Aorta (tissue), 5 donors: Measurements from ENCODE around the gene PTGER4. TPM values are rescaled to one million over a fixed set of nuclear protein-coding genes. Genes with fewer than 3 reads are reported as not detected.
"Not testable (repeated sequence)": the region's sequence is repeated elsewhere in the genome, so short reads cannot be mapped to it uniquely, and the experiment has no call there.

Experiments used
- ATAC-seq: fragments of 200-7000 bp; cut with Tn5 transposase; one replicate; pipeline ENCODE4 v1.9.1; 2022; ENCODE audit warnings: moderate library complexity; ENCODE audit not compliant: low FRiP score
- DNase-seq, 2 donors: peaks; one replicate each; pipeline ENCODE4 v3.0.0-alpha.2; 2020
- H3K27ac ChIP-seq, 2 donors: one replicate each; pipeline ENCODE4 v1.5.1; 2013; ENCODE audit warnings: low read length in 2 of 2, mild to moderate bottlenecking in 2 of 2, moderate library complexity in 2 of 2, control low read depth in 1 of 2, inconsistent platforms in 1 of 2, low read depth in 1 of 2
- H3K27me3 ChIP-seq, 2 donors: one replicate each; pipeline ENCODE4 v1.6.1; 2013; ENCODE audit warnings: control low read depth in 1 of 2, low read length in 1 of 2, mild to moderate bottlenecking in 1 of 2, moderate library complexity in 1 of 2; ENCODE audit not compliant: insufficient read depth in 2 of 2, control insufficient read depth in 1 of 2
- H3K36me3 ChIP-seq, 2 donors: one replicate each; pipeline ENCODE4 v1.6.1; 2013; ENCODE audit warnings: control low read depth in 1 of 2, low read length in 1 of 2, mild to moderate bottlenecking in 1 of 2; ENCODE audit not compliant: insufficient read depth in 2 of 2, control insufficient read depth in 1 of 2
- H3K4me1 ChIP-seq, 2 donors: one replicate each; pipeline ENCODE4 v1.6.1; 2013; ENCODE audit warnings: low read length in 2 of 2, control low read depth in 1 of 2, mild to moderate bottlenecking in 1 of 2, moderate library complexity in 1 of 2; ENCODE audit not compliant: insufficient read depth in 2 of 2, control insufficient read depth in 1 of 2
- H3K4me3 ChIP-seq, 2 donors: one replicate each; pipeline ENCODE4 v1.5.1; 2013; ENCODE audit warnings: low read length in 2 of 2, control low read depth in 1 of 2, mild to moderate bottlenecking in 1 of 2
- H3K9me3 ChIP-seq: one replicate; pipeline ENCODE4 v1.6.1; 2013; ENCODE audit warnings: mild to moderate bottlenecking, low read length; ENCODE audit not compliant: control insufficient read depth
- WGBS, 2 donors: extraction: QIAGEN DNeasy Blood & Tissue Kit; methylation state at CpG; one replicate each; pipeline ENCODE4 v1.1.7; 2013; 5-methylcytosine and 5-hydroxymethylcytosine counted together
- intact Hi-C, 2 donors: fragments of 100-400 bp; cut with DNase I; formaldehyde crosslinking; loops; one replicate each; pipeline versions ENCODE4 v1.14.2 to v1.15.0; 2022
- polyA plus RNA-seq, 2 donors: library from polyadenylated mRNA; stranded (reverse); fragments of 200-250 nt; gene quantifications; one replicate each; pipeline ENCODE4 v1.2.3, GENCODE V29; 2013
- total RNA-seq, 2 donors: library from RNA; stranded (reverse); fragmentation: NEBNext Ultra II Directional; extraction: Animal tissue kit (Norgen Biotek cat#: 25700); gene quantifications; one replicate each; pipeline ENCODE4 v1.2.1, GENCODE V29; 2021
- donor health status: healthy with polysubstance abuse.
- donor health status: Bipolar disorder and iron deficiency.
- donor health status: DM: no; HTN: no; CAD: no.
- donor health status: DM: no; HTN: no; CAD: no.
- donor health status: DM: yes; HTN: yes; CAD: no.

Gene PTGER4
- total and polyA plus RNA-seq, 4 donors: 5.2 to 18.2 (median 8.7) TPM

GRCh38 chr5:40716590-40716989, 36.9 kb downstream of the PTGER4 start:
- no peaks in the 10 kb centered on the region for H3K27me3 ChIP-seq
- H3K27ac ChIP-seq: no peak overlapping the region
- DNase-seq (no peak), ATAC-seq (no peak)
- no peak overlapping the region for H3K4me3 ChIP-seq
- H3K36me3 ChIP-seq: peaks cover 4 to 5% of the 10 kb centered on the region in 2 donors
- no peaks in the 10 kb centered on the region for H3K9me3 ChIP-seq
- 90 to 94% methylated on average over 2 of the region's 2 CpGs for WGBS, 2 donors
- no peaks in the 10 kb centered on the region for H3K4me1 ChIP-seq
- intact Hi-C loops: no loop called here

- peaks cover 4 to 5% of the 10 kb centered on the region in 2 donors for H3K36me3 ChIP-seq
Measured at GRCh38 chr5:40717281-40717680, 37.6 kb downstream of the PTGER4 start.

GRCh38 chr5:40720069-40720468, 40.4 kb downstream of the PTGER4 start:
- H3K36me3 ChIP-seq: peaks cover 4 to 5% of the 10 kb centered on the region in 2 donors

More at GRCh38 chr5:40717281-40717680, 37.6 kb downstream of the PTGER4 start:
- DNase-seq (no peak), ATAC-seq (no peak)
- H3K27ac ChIP-seq: no peak overlapping the region
- H3K27me3 ChIP-seq: no peaks in the 10 kb centered on the region
- no peaks in the 10 kb centered on the region for H3K4me1 ChIP-seq
- H3K9me3 ChIP-seq: no peaks in the 10 kb centered on the region
- intact Hi-C loops: no loop called here
- no peak overlapping the region for H3K4me3 ChIP-seq

GRCh38 chr5:40722497-40722911, 42.8 kb downstream of the PTGER4 start:
- H3K27ac ChIP-seq, DNase-seq, H3K4me1 ChIP-seq, H3K36me3 ChIP-seq, H3K4me3 ChIP-seq, intact Hi-C loops, H3K27me3 ChIP-seq, ATAC-seq, H3K9me3 ChIP-seq: not testable (repeated sequence)
- 93 to 98% methylated on average over 20 to 37 of the region's 37 CpGs for WGBS, 2 donors

More at GRCh38 chr5:40720069-40720468, 40.4 kb downstream of the PTGER4 start:
- no peak overlapping the region for H3K4me3 ChIP-seq
- intact Hi-C loops: no loop called here
- H3K27ac ChIP-seq: no peak overlapping the region
- DNase-seq (no peak), ATAC-seq (no peak)
- H3K4me1 ChIP-seq: no peaks in the 10 kb centered on the region
- no peaks in the 10 kb centered on the region for H3K9me3 ChIP-seq
- no peaks in the 10 kb centered on the region for H3K27me3 ChIP-seq

- H3K27me3 ChIP-seq: no peaks in the 10 kb centered on the region
- H3K4me3 ChIP-seq: no peak overlapping the region
- intact Hi-C loops: loop anchor here in 1 of 2 donors (10.0 kb wide), 1 partner anchor 1149 kb away; no protein-coding TSS in a partner anchor
- H3K4me1 ChIP-seq: peaks cover 0 to 2% of the 10 kb centered on the region in 2 donors
- no peak overlapping the region for H3K27ac ChIP-seq
- DNase-seq: no peak
- H3K36me3 ChIP-seq: no peaks in the 10 kb centered on the region
- ATAC-seq: no peak
- 87 to 91% methylated on average over 2 of the region's 2 CpGs for WGBS, 2 donors
- H3K9me3 ChIP-seq: no peaks in the 10 kb centered on the region
Measured at GRCh38 chr5:40733434-40733833, 53.7 kb downstream of the PTGER4 start.

- peaks cover 0 to 2% of the 10 kb centered on the region in 2 donors for H3K4me1 ChIP-seq
- H3K9me3 ChIP-seq: no peaks in the 10 kb centered on the region
- DNase-seq (no peak), ATAC-seq (no peak)
- H3K4me3 ChIP-seq: no peak overlapping the region
- H3K27ac ChIP-seq: no peak overlapping the region
- no peaks in the 10 kb centered on the region for H3K27me3 ChIP-seq
- no peaks in the 10 kb centered on the region for H3K36me3 ChIP-seq
- 49 to 56% methylated on average over 3 of the region's 3 CpGs for WGBS, 2 donors
- intact Hi-C loops: loop anchor here in 1 of 2 donors (10.0 kb wide), 1 partner anchor 1149 kb away; no protein-coding TSS in a partner anchor
Measured at GRCh38 chr5:40733879-40734563, 54.3 kb downstream of the PTGER4 start.

- Histone ChIP-seq H3K4me3 (no peak overlapping the region), H3K27ac (no peak overlapping the region), H3K9me3 (peaks cover 1% of the 10 kb centered on the region), H3K27me3 (no peaks in the 10 kb centered on the region), H3K4me1 (peaks cover 0 to 2% of the 10 kb centered on the region in 2 donors), H3K36me3 (no peaks in the 10 kb centered on the region)
- intact Hi-C loops: loop anchor here in 1 of 2 donors (10.0 kb wide), 1 partner anchor 1150 kb away; no protein-coding TSS in a partner anchor
- DNase-seq (no peak), ATAC-seq (no peak)
- WGBS, 2 donors: 89 to 90% methylated on average over 2 of the region's 2 CpGs
Measured at GRCh38 chr5:40734986-40735385, 55.3 kb downstream of the PTGER4 start.

- Histone ChIP-seq H3K9me3 (peaks cover 1% of the 10 kb centered on the region), H3K27ac (no peak overlapping the region), H3K4me3 (no peak overlapping the region), H3K4me1 (peaks cover 0 to 2% of the 10 kb centered on the region in 2 donors), H3K36me3 (no peaks in the 10 kb centered on the region), H3K27me3 (no peaks in the 10 kb centered on the region)
- ATAC-seq (no peak), DNase-seq (no peak)
- intact Hi-C loops: loop anchor here in 1 of 2 donors (10.0 kb wide), 1 partner anchor 1151 kb away; no protein-coding TSS in a partner anchor
Measured at GRCh38 chr5:40735609-40736008, 55.9 kb downstream of the PTGER4 start.
